ENCODE measurements around the gene WDR72. TPM values are rescaled to one million over a fixed set of nuclear protein-coding genes. Genes with fewer than 3 reads are reported as not detected.

The WDR72 gene
- total and polyA plus RNA-seq, 2 of the 4 experiments (the other 2 are of a cell fraction), result not detected

DNA sequence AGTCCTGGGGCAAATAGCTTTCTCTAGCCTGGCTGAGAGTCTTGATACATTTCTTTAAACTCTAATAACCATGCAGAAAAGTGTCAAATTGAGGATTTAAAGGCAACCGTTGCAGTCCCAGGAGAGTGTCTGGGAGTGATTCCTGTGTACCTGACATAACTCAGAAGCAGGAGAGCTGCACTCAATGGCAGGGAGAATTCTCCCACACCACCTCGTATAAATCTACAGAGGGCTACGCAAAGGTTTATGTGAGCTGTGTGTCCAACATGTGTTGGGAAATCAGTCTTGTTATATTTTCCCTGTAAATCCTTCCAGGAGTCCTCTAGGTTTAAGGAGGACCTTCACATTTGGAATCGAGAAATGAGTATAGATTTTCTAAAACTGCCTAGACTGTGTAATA, 192.6 kb downstream of the WDR72 start:
- Histone ChIP-seq H3K4me2 (ENCODE audit: low read depth, low read length) (no peak overlapping the region), H3K4me1 (ENCODE audit: control insufficient read depth, insufficient read depth, low read length) (no peaks in the 10 kb centered on the region), H3K23ac (ENCODE audit: low read depth, low read length) (no peak overlapping the region), H4K91ac (ENCODE audit: insufficient read depth, low read depth, low read length) (no peak overlapping the region), H2AFZ (replicated peaks; ENCODE audit: low read length, poor library complexity) (no peak overlapping the region), H4K5ac (ENCODE audit: low read depth, low read length) (no peak overlapping the region), H3K36me3 (ENCODE audit: control insufficient read depth, insufficient read depth, low read length) (no peaks in the 10 kb centered on the region), H3K9me1 (ENCODE audit: insufficient read depth, low read length) (no peaks in the 10 kb centered on the region), H3K79me1 (ENCODE audit: low read depth in 1 of 2, low read length in 2 of 2) (no peaks in the 10 kb centered on the region), H3K27me3 (ENCODE audit: control insufficient read depth, insufficient read depth, low read length) (no peaks in the 10 kb centered on the region), H2BK20ac (ENCODE audit: low read depth, low read length) (no peak overlapping the region), H2BK5ac (ENCODE audit: low read depth, low read length, poor library complexity, severe bottlenecking) (no peak overlapping the region), H2AK9ac (replicated peaks; ENCODE audit: low read depth, low read length, poor library complexity) (no peak overlapping the region), H3K56ac (ENCODE audit: extremely low read depth, insufficient read depth, low read length) (no peak overlapping the region), H2BK15ac (ENCODE audit: low read depth, low read length) (no peak overlapping the region), H3K9me3 (ENCODE audit: control insufficient read depth, insufficient read depth, low read length) (peaks cover 4% of the 10 kb centered on the region; the same call in 1 of the 2 replicates), H3K4ac (ENCODE audit: low read depth, low read length) (no peak overlapping the region), H3K9ac (ENCODE audit: low read depth, low read length) (no peak overlapping the region), H4K8ac (ENCODE audit: low read depth in 2 of 2, low read length in 2 of 2) (no peak overlapping the region), H3K18ac (ENCODE audit: low read depth, low read length) (no peak overlapping the region), H3K4me3 (ENCODE audit: insufficient read depth, low read depth, low read length) (no peak overlapping the region), H2AK5ac (ENCODE audit: low read depth, low read length) (no peak overlapping the region), H2BK120ac (ENCODE audit: low read depth, low read length) (no peak overlapping the region), H3K14ac (replicated peaks; ENCODE audit: low read depth, low read length) (no peak overlapping the region), H4K20me1 (ENCODE audit: insufficient read depth, low read length) (no peaks in the 10 kb centered on the region), H3K27ac (ENCODE audit: insufficient read depth, low read length) (no peak overlapping the region)
- TF ChIP-seq FOS (IDR thresholded peaks at IDR 0.05; ENCODE audit: low read depth, low read length) (no peak), RCOR1 (IDR thresholded peaks at IDR 0.05; ENCODE audit: insufficient replicate concordance, low read length) (no peak), MAFK (IDR thresholded peaks at IDR 0.05; ENCODE audit: low read depth, low read length) (no peak), POLR2A (IDR thresholded peaks at IDR 0.05; ENCODE audit: low read depth, low read length) (no peak), SMC3 (IDR thresholded peaks at IDR 0.05; ENCODE audit: low read depth, low read length) (no peak), CHD1 (IDR thresholded peaks at IDR 0.05; ENCODE audit: low read depth, low read length) (no peak), NFE2L2 (IDR thresholded peaks at IDR 0.05; ENCODE audit: low read depth, low read length) (no peak), RAD21 (IDR thresholded peaks at IDR 0.05; ENCODE audit: low read length) (no peak), MXI1 (IDR thresholded peaks at IDR 0.05; ENCODE audit: borderline replicate concordance, low read depth, low read length) (no peak), MAZ (IDR thresholded peaks at IDR 0.05; ENCODE audit: borderline replicate concordance, low read depth, low read length) (no peak), CEBPB (IDR thresholded peaks at IDR 0.05; ENCODE audit: low read depth, low read length) (no peak), RFX5 (IDR thresholded peaks at IDR 0.05; ENCODE audit: low read depth, low read length) (no peak), BHLHE40 (IDR thresholded peaks at IDR 0.05; ENCODE audit: low read depth, low read length) (no peak)
- TF ChIP-seq, protein P1, sequence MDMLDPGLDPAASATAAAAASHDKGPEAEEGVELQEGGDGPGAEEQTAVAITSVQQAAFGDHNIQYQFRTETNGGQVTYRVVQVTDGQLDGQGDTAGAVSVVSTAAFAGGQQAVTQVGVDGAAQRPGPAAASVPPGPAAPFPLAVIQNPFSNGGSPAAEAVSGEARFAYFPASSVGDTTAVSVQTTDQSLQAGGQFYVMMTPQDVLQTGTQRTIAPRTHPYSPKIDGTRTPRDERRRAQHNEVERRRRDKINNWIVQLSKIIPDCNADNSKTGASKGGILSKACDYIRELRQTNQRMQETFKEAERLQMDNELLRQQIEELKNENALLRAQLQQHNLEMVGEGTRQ (IDR thresholded peaks at IDR 0.05; ENCODE audit: low read depth, low read length), result no peak
- TF ChIP-seq, protein P2, sequence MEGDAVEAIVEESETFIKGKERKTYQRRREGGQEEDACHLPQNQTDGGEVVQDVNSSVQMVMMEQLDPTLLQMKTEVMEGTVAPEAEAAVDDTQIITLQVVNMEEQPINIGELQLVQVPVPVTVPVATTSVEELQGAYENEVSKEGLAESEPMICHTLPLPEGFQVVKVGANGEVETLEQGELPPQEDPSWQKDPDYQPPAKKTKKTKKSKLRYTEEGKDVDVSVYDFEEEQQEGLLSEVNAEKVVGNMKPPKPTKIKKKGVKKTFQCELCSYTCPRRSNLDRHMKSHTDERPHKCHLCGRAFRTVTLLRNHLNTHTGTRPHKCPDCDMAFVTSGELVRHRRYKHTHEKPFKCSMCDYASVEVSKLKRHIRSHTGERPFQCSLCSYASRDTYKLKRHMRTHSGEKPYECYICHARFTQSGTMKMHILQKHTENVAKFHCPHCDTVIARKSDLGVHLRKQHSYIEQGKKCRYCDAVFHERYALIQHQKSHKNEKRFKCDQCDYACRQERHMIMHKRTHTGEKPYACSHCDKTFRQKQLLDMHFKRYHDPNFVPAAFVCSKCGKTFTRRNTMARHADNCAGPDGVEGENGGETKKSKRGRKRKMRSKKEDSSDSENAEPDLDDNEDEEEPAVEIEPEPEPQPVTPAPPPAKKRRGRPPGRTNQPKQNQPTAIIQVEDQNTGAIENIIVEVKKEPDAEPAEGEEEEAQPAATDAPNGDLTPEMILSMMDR (conservative IDR thresholded peaks at IDR 0.05; ENCODE audit: low read depth, low read length), result no peak
- TF ChIP-seq, protein P3, sequence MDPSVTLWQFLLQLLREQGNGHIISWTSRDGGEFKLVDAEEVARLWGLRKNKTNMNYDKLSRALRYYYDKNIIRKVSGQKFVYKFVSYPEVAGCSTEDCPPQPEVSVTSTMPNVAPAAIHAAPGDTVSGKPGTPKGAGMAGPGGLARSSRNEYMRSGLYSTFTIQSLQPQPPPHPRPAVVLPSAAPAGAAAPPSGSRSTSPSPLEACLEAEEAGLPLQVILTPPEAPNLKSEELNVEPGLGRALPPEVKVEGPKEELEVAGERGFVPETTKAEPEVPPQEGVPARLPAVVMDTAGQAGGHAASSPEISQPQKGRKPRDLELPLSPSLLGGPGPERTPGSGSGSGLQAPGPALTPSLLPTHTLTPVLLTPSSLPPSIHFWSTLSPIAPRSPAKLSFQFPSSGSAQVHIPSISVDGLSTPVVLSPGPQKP (IDR thresholded peaks at IDR 0.05; ENCODE audit: borderline replicate concordance, low read depth, low read length), result no peak
- in situ Hi-C loops (cut with MboI; ENCODE audit: low sequenced_read_pairs), result no loop called here
- DNase-seq (no peak), ATAC-seq (ENCODE audit: low read depth) (no peak)
- intact Hi-C loops (cut with micrococcal nuclease), result no loop called here
- ChIA-PET POLR2A (ENCODE audit: unreplicated experiment) (no interaction called here), CTCF (no interaction called here)
- WGBS, 2 experiments (ENCODE audit: extremely low coverage in 2 of 2, insufficient read length in 1 of 2), result no CpG with 5 or more reads among the region's 4 CpGs
- no TSS peak for BruUV-seq (replicated peaks)
- dilution Hi-C loops (cut with HindIII; ENCODE audit: low sequenced_read_pairs, unreplicated experiment), result no loop called here

All from IMR-90 (cell line).